ENCODE measurements around the gene TMEM109. TPM values are rescaled to one million over a fixed set of nuclear protein-coding genes. Genes with fewer than 3 reads are reported as not detected.

The TMEM109 gene
- total RNA-seq, 1 experiment from 2014 or later: 26.8 TPM

DNA sequence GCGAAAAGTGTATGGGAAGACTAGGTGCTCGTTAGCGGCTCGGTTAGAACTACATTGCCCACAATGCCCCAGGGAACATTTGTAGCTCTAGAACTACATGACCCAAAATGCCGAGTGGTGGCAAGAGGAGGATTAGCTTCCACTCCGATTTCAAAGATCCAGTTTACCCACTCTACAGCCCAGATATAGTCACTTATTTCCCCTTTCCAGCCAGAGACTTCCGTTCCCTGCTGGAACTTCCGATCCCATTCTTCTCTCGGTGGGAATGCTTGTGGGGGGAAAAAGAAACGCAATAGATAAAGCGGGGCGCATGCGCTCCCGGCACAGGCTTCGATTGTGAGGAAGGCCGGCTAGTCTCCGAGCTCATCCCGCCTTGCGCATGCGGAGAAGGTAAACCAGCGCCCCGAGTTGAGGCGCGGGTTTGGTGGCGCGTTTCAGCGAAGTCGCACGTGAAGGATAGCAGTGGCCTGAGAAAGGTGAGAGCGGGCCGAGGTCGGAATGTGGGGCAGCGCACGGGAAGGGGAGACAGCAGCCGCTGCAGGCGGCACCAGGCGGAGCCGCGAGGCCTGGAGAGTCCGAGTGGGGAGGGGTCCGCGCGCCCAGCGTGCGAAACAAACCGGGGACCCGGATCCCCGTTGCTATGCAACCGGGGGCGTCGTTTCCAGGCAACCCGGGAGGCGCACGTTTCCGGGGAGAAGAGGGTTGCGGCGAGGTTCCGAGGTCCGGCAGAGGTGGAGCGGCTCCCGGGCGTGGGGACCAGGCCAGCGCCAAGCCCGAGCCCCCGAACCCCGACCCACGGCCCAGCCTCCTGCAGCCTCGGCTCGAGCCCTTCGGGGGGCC is at the start of gene TMEM109 (continued):
- TF ChIP-seq, protein P1, sequence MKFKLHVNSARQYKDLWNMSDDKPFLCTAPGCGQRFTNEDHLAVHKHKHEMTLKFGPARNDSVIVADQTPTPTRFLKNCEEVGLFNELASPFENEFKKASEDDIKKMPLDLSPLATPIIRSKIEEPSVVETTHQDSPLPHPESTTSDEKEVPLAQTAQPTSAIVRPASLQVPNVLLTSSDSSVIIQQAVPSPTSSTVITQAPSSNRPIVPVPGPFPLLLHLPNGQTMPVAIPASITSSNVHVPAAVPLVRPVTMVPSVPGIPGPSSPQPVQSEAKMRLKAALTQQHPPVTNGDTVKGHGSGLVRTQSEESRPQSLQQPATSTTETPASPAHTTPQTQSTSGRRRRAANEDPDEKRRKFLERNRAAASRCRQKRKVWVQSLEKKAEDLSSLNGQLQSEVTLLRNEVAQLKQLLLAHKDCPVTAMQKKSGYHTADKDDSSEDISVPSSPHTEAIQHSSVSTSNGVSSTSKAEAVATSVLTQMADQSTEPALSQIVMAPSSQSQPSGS (CRISPR knock-in tag; IDR thresholded peaks at IDR 0.05; ENCODE audit: borderline replicate concordance, low read depth): peak; percentile 55; the same call in 1 of the 2 replicates
- no peak for TF ChIP-seq NFATC4 (CRISPR knock-in tag; IDR thresholded peaks at IDR 0.05)
- TF ChIP-seq, protein P2, sequence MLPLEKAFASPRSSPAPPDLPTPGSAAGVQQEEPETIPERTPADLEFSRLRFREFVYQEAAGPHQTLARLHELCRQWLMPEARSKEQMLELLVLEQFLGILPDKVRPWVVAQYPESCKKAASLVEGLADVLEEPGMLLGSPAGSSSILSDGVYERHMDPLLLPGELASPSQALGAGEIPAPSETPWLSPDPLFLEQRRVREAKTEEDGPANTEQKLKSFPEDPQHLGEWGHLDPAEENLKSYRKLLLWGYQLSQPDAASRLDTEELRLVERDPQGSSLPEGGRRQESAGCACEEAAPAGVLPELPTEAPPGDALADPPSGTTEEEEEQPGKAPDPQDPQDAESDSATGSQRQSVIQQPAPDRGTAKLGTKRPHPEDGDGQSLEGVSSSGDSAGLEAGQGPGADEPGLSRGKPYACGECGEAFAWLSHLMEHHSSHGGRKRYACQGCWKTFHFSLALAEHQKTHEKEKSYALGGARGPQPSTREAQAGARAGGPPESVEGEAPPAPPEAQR (CRISPR knock-in tag; IDR thresholded peaks at IDR 0.05): no peak
- TF ChIP-seq ZNF396 (CRISPR knock-in tag; IDR thresholded peaks at IDR 0.05; ENCODE audit: borderline replicate concordance): no peak
- no peak for TF ChIP-seq ZNF671 (CRISPR knock-in tag; IDR thresholded peaks at IDR 0.05)
- peak; percentile 34; the same call in 1 of the 2 replicates for TF ChIP-seq NFYB (CRISPR knock-in tag; conservative IDR thresholded peaks at IDR 0.05; ENCODE audit: low read depth)
- peak; percentile 88 for TF ChIP-seq MYBL2 (CRISPR knock-in tag; IDR thresholded peaks at IDR 0.05)
- no peak for TF ChIP-seq JAZF1 (CRISPR knock-in tag; IDR thresholded peaks at IDR 0.05)
- TF ChIP-seq, protein P3, sequence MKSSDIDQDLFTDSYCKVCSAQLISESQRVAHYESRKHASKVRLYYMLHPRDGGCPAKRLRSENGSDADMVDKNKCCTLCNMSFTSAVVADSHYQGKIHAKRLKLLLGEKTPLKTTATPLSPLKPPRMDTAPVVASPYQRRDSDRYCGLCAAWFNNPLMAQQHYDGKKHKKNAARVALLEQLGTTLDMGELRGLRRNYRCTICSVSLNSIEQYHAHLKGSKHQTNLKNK (CRISPR knock-in tag; IDR thresholded peaks at IDR 0.05): no peak
- TF ChIP-seq, protein P4, sequence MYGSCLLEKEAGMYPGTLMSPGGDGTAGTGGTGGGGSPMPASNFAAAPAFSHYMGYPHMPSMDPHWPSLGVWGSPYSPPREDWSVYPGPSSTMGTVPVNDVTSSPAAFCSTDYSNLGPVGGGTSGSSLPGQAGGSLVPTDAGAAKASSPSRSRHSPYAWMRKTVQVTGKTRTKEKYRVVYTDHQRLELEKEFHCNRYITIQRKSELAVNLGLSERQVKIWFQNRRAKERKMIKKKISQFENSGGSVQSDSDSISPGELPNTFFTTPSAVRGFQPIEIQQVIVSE (CRISPR knock-in tag; IDR thresholded peaks at IDR 0.05; ENCODE audit: borderline replicate concordance): no peak
- no peak for TF ChIP-seq NR2C2 (CRISPR knock-in tag; IDR thresholded peaks at IDR 0.05)
- peak; percentile 98 for TF ChIP-seq ZNF232 (CRISPR knock-in tag; IDR thresholded peaks at IDR 0.05)
- TF ChIP-seq ZNF219 (CRISPR knock-in tag; IDR thresholded peaks at IDR 0.05; ENCODE audit: borderline replicate concordance): no peak
- TF ChIP-seq ELF4 (CRISPR knock-in tag; IDR thresholded peaks at IDR 0.05; ENCODE audit: low read depth): 0 out of 2 replicates have a peak, but pooled peaks have one; percentile 36
- TF ChIP-seq, protein P5, sequence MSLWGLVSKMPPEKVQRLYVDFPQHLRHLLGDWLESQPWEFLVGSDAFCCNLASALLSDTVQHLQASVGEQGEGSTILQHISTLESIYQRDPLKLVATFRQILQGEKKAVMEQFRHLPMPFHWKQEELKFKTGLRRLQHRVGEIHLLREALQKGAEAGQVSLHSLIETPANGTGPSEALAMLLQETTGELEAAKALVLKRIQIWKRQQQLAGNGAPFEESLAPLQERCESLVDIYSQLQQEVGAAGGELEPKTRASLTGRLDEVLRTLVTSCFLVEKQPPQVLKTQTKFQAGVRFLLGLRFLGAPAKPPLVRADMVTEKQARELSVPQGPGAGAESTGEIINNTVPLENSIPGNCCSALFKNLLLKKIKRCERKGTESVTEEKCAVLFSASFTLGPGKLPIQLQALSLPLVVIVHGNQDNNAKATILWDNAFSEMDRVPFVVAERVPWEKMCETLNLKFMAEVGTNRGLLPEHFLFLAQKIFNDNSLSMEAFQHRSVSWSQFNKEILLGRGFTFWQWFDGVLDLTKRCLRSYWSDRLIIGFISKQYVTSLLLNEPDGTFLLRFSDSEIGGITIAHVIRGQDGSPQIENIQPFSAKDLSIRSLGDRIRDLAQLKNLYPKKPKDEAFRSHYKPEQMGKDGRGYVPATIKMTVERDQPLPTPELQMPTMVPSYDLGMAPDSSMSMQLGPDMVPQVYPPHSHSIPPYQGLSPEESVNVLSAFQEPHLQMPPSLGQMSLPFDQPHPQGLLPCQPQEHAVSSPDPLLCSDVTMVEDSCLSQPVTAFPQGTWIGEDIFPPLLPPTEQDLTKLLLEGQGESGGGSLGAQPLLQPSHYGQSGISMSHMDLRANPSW (CRISPR knock-in tag; conservative IDR thresholded peaks at IDR 0.05; ENCODE audit: low read depth): no peak
- TF ChIP-seq SMAD3 (CRISPR knock-in tag; IDR thresholded peaks at IDR 0.05; ENCODE audit: borderline replicate concordance): peak; percentile 95
- no peak for TF ChIP-seq CBFB (CRISPR knock-in tag; IDR thresholded peaks at IDR 0.05; ENCODE audit: low read depth)
- peak; percentile 95 for TF ChIP-seq NFE2L1 (CRISPR knock-in tag; IDR thresholded peaks at IDR 0.05)
- no peak for TF ChIP-seq HMGA2 (CRISPR knock-in tag; IDR thresholded peaks at IDR 0.05)
